Kidney (tissue), 14 donors: ENCODE results near the gene GLCE. TPM values are rescaled to one million over a fixed set of nuclear protein-coding genes. Genes with fewer than 3 reads are reported as not detected.

Source experiments
- DNase-seq, 5 donors: peaks; one replicate each; pipeline ENCODE4 v3.0.0-alpha.2; 2013 to 2020
- FAIRE-seq: peaks from 2 replicates; lab custom pipeline; 2012; peaks lifted over from hg19 to GRCh38; lab: Jason Lieb, UNC
- H3K27ac ChIP-seq, 2 donors: one replicate each; pipeline ENCODE4 v1.7.0; 2013; ENCODE audit warnings: low read depth in 2 of 2, low read length in 2 of 2, inconsistent platforms in 1 of 2
- H3K27me3 ChIP-seq: one replicate; pipeline ENCODE4 v1.7.1; 2013; ENCODE audit warnings: low read length, inconsistent platforms; ENCODE audit not compliant: control insufficient read depth, insufficient read depth
- H3K36me3 ChIP-seq, 3 donors: one replicate each; pipeline versions ENCODE4 v1.7.0 to v1.7.1; 2013; ENCODE audit warnings: low read length in 3 of 3, control low read depth in 1 of 3, inconsistent platforms in 1 of 3; ENCODE audit not compliant: insufficient read depth in 3 of 3, control insufficient read depth in 2 of 3
- H3K4me1 ChIP-seq, 3 donors: one replicate each; pipeline versions ENCODE4 v1.7.0 to v1.7.1; 2013; ENCODE audit warnings: low read length in 3 of 3, inconsistent platforms in 1 of 3, low read depth in 1 of 3; ENCODE audit not compliant: control insufficient read depth in 2 of 3, insufficient read depth in 2 of 3
- H3K4me3 ChIP-seq, 3 donors: one replicate each; pipeline versions ENCODE4 v1.7.0 to v1.8.1; 2013; ENCODE audit warnings: low read length in 3 of 3, control low read depth in 1 of 3, inconsistent platforms in 1 of 3
- H3K9ac ChIP-seq, 3 donors: one replicate each; pipeline versions ENCODE4 v1.7.0 to v1.7.1; 2013; ENCODE audit warnings: low read length in 3 of 3, control low read depth in 1 of 3, inconsistent platforms in 1 of 3
- H3K9me3 ChIP-seq, 3 donors: one replicate each; pipeline versions ENCODE4 v1.7.0 to v1.7.1; 2013; ENCODE audit warnings: low read length in 3 of 3, control low read depth in 1 of 3, inconsistent platforms in 1 of 3; ENCODE audit not compliant: control insufficient read depth in 2 of 3, insufficient read depth in 1 of 3
- CTCF ChIP-seq: IDR thresholded peaks from 3 replicates; pipeline ENCODE4 v1.5.1; 2012; ENCODE audit warnings: mild to moderate bottlenecking, moderate library complexity, borderline replicate concordance; ENCODE audit not compliant: insufficient read depth; ENCODE audit errors: extremely low read depth
- intact Hi-C: fragments of 100-400 bp; cut with DNase I; formaldehyde crosslinking; loops from one replicate; pipeline ENCODE4 v1.11.1; 2022
- polyA plus RNA-seq: library from polyadenylated mRNA; stranded (reverse); fragments of 350-450 nt; fragmentation: Illumina TruSeq; extraction: RNeasy Lipid Tissue Mini Kit (QIAGEN cat#74804); gene quantifications from one replicate; pipeline ENCODE4 v1.2.3, GENCODE V29; 2014; ENCODE audit warnings: low read depth, low replicate concordance; ENCODE audit not compliant: insufficient read depth
- total RNA-seq: library from RNA; stranded (reverse); fragmentation: NEBNext Ultra II Directional; extraction: Animal tissue kit (Norgen Biotek cat#: 25700); gene quantifications from one replicate; pipeline ENCODE4 v1.2.1, GENCODE V29; 2021
- donor health status: control.
- donor health status: control.
- donor health status: control.
- donor health status: control.
- donor health status: control.
- donor health status: DM: yes; HTN: yes; CAD: no.
- donor health status: Normal renal cell carcinoma (clear cell type).

Gene GLCE
- total and polyA plus RNA-seq, 2 donors from 2014 or later: 14.9 to 18.0 TPM

- no peak for FAIRE-seq
These were observed 62.8 kb downstream of the GLCE start for GRCh38 chr15:69223083-69223813.

GRCh38 chr15:69224383-69224782, 63.9 kb downstream of the GLCE start:
- intact Hi-C loops: no loop called here
- peaks cover 0 to 2% (median 2%) of the 10 kb centered on the region in 3 donors for H3K36me3 ChIP-seq
- H3K27ac ChIP-seq: no peak overlapping the region
- no peak for FAIRE-seq
- no peak overlapping the region for H3K4me3 ChIP-seq
- H3K9ac ChIP-seq: no peak overlapping the region
- no peaks in the 10 kb centered on the region for H3K27me3 ChIP-seq
- H3K4me1 ChIP-seq: peaks cover 0 to 10% (median 0%) of the 10 kb centered on the region in 3 donors
- DNase-seq: peak in 1 of 5 donors; percentile 26
- no peak for TF ChIP-seq CTCF
- peaks cover 0 to 6% (median 0%) of the 10 kb centered on the region in 3 donors for H3K9me3 ChIP-seq

More at GRCh38 chr15:69223083-69223813, 62.8 kb downstream of the GLCE start:
- Histone ChIP-seq H3K9ac (no peak overlapping the region), H3K4me1 (peaks cover 0 to 10% (median 0%) of the 10 kb centered on the region in 3 donors), H3K4me3 (no peak overlapping the region), H3K36me3 (no peaks in the 10 kb centered on the region), H3K27me3 (no peaks in the 10 kb centered on the region), H3K27ac (no peak overlapping the region), H3K9me3 (peaks cover 0 to 6% (median 0%) of the 10 kb centered on the region in 3 donors)
- no peak for DNase-seq
- intact Hi-C loops: no loop called here
- no peak for TF ChIP-seq CTCF

- H3K27ac ChIP-seq: no peak overlapping the region
- no peak overlapping the region for H3K4me3 ChIP-seq
- peak in 2 of 5 donors; percentile 38 to 44 for DNase-seq
- intact Hi-C loops: no loop called here
- no peaks in the 10 kb centered on the region for H3K27me3 ChIP-seq
- no peak overlapping the region for H3K9ac ChIP-seq
- H3K4me1 ChIP-seq: peaks cover 0 to 10% (median 0%) of the 10 kb centered on the region in 3 donors
- peak; percentile 13 for TF ChIP-seq CTCF
- H3K36me3 ChIP-seq: peaks cover 0 to 2% (median 2%) of the 10 kb centered on the region in 3 donors
- FAIRE-seq: peak; percentile 82
- H3K9me3 ChIP-seq: peaks cover 0 to 6% (median 0%) of the 10 kb centered on the region in 3 donors
These were observed 65.1 kb downstream of the GLCE start for GRCh38 chr15:69225355-69226022.
